HEK293 (cell line): ENCODE results near the gene SREBF1.

ENCODE experiments used
- BCL11B ChIP-seq: fragments of 450-650 bp; formaldehyde crosslinking; IDR thresholded peaks from 2 replicates; pipeline ENCODE4 v1.5.1; 2016; ENCODE audit warnings: low read depth, missing biosample characterization, missing genetic modification characterization
- EGR2 ChIP-seq: fragments of 450-650 bp; formaldehyde crosslinking; IDR thresholded peaks from 2 replicates; pipeline ENCODE4 v1.5.1; 2016; ENCODE audit warnings: low read depth, missing biosample characterization, missing genetic modification characterization
- OSR2 ChIP-seq: fragments of 450-650 bp; formaldehyde crosslinking; IDR thresholded peaks from 2 replicates; pipeline ENCODE4 v1.5.1; 2016; ENCODE audit warnings: missing biosample characterization, missing genetic modification characterization
- PATZ1 ChIP-seq: fragments of 450-650 bp; formaldehyde crosslinking; IDR thresholded peaks from 2 replicates; pipeline ENCODE4 v1.5.1; 2016; ENCODE audit warnings: missing biosample characterization, missing genetic modification characterization
- REST ChIP-seq: fragments of 450-650 bp; formaldehyde crosslinking; IDR thresholded peaks from 2 replicates; pipeline ENCODE4 v1.5.1; 2016; ENCODE audit warnings: missing biosample characterization, missing genetic modification characterization
- YY2 ChIP-seq: fragments of 450-650 bp; formaldehyde crosslinking; IDR thresholded peaks from 2 replicates; pipeline ENCODE4 v1.5.1; 2016; ENCODE audit warnings: missing biosample characterization, missing genetic modification characterization
- ZBTB20 ChIP-seq: fragments of 450-650 bp; formaldehyde crosslinking; IDR thresholded peaks from 2 replicates; pipeline ENCODE4 v1.5.1; 2016; ENCODE audit warnings: missing biosample characterization, missing genetic modification characterization
- ZBTB6 ChIP-seq: fragments of 450-650 bp; formaldehyde crosslinking; IDR thresholded peaks from 2 replicates; pipeline ENCODE4 v1.5.1; 2017; ENCODE audit warnings: missing biosample characterization, missing genetic modification characterization
- ZBTB8A ChIP-seq: fragments of 450-650 bp; formaldehyde crosslinking; IDR thresholded peaks from 2 replicates; pipeline ENCODE4 v1.5.1; 2016; ENCODE audit warnings: missing biosample characterization, missing genetic modification characterization
- ZEB2 ChIP-seq: fragments of 450-650 bp; formaldehyde crosslinking; IDR thresholded peaks from 2 replicates; pipeline ENCODE4 v1.5.1; 2016; ENCODE audit warnings: missing biosample characterization, missing genetic modification characterization
- ZFP3 ChIP-seq: fragments of 450-650 bp; formaldehyde crosslinking; IDR thresholded peaks from 2 replicates; pipeline ENCODE4 v1.5.1; 2016; ENCODE audit warnings: low read depth, missing biosample characterization, missing genetic modification characterization
- ZNF24 ChIP-seq: fragments of 450-650 bp; formaldehyde crosslinking; IDR thresholded peaks from 2 replicates; pipeline ENCODE4 v1.5.1; 2016; ENCODE audit warnings: missing biosample characterization, missing genetic modification characterization
- ZNF311 ChIP-seq: fragments of 450-650 bp; formaldehyde crosslinking; IDR thresholded peaks from 2 replicates; pipeline ENCODE4 v1.5.1; 2017; ENCODE audit warnings: missing biosample characterization, missing genetic modification characterization, borderline replicate concordance
- ZNF341 ChIP-seq: fragments of 450-650 bp; formaldehyde crosslinking; IDR thresholded peaks from 2 replicates; pipeline ENCODE4; 2016; ENCODE audit warnings: low read depth, missing biosample characterization, missing genetic modification characterization
- ZNF391 ChIP-seq: fragments of 450-650 bp; formaldehyde crosslinking; IDR thresholded peaks from 2 replicates; pipeline ENCODE4 v1.5.1; 2016; ENCODE audit warnings: low read depth, missing biosample characterization, missing genetic modification characterization, borderline replicate concordance
- ZNF398 ChIP-seq: fragments of 450-650 bp; formaldehyde crosslinking; IDR thresholded peaks from 2 replicates; pipeline ENCODE4 v1.5.1; 2017; ENCODE audit warnings: missing biosample characterization, missing genetic modification characterization
- ZNF513 ChIP-seq: fragments of 450-650 bp; IDR thresholded peaks from 2 replicates; pipeline ENCODE4 v1.5.1; 2018; ENCODE audit warnings: missing biosample characterization, missing genetic modification characterization
- ZNF530 ChIP-seq: fragments of 450-650 bp; formaldehyde crosslinking; IDR thresholded peaks from 2 replicates; pipeline ENCODE4 v1.5.1; 2016; ENCODE audit warnings: low read depth, missing biosample characterization, missing genetic modification characterization
- ZNF548 ChIP-seq: fragments of 450-650 bp; formaldehyde crosslinking; IDR thresholded peaks from 2 replicates; pipeline ENCODE4 v1.5.1; 2016; ENCODE audit warnings: missing biosample characterization, missing genetic modification characterization
- ZNF549 ChIP-seq: fragments of 450-650 bp; IDR thresholded peaks from 2 replicates; pipeline ENCODE4 v1.5.1; 2018; ENCODE audit warnings: missing biosample characterization, missing genetic modification characterization, mild to moderate bottlenecking, inconsistent platforms, moderate library complexity
- ZNF561 ChIP-seq: fragments of 450-650 bp; IDR thresholded peaks from 2 replicates; pipeline ENCODE4 v1.5.1; 2018; ENCODE audit warnings: missing biosample characterization, missing genetic modification characterization, borderline replicate concordance
- ZNF600 ChIP-seq: fragments of 450-650 bp; formaldehyde crosslinking; IDR thresholded peaks from 2 replicates; pipeline ENCODE4 v1.5.1; 2016; ENCODE audit warnings: missing biosample characterization, missing genetic modification characterization
- ZNF639 ChIP-seq: fragments of 450-650 bp; formaldehyde crosslinking; IDR thresholded peaks from 2 replicates; pipeline ENCODE4 v1.5.1; 2016; ENCODE audit warnings: missing biosample characterization, missing genetic modification characterization
- ZNF76 ChIP-seq: fragments of 450-650 bp; formaldehyde crosslinking; IDR thresholded peaks from 2 replicates; pipeline ENCODE4; 2016; ENCODE audit warnings: low read depth, missing biosample characterization, missing genetic modification characterization, borderline replicate concordance
- ZNF776 ChIP-seq: fragments of 450-650 bp; formaldehyde crosslinking; IDR thresholded peaks from 2 replicates; pipeline ENCODE4 v1.5.0; 2017; ENCODE audit warnings: missing biosample characterization, missing genetic modification characterization, borderline replicate concordance
- ZNF843 ChIP-seq: fragments of 450-650 bp; formaldehyde crosslinking; IDR thresholded peaks from 2 replicates; pipeline ENCODE4 v1.5.1; 2016; ENCODE audit warnings: missing biosample characterization, missing genetic modification characterization
- ZSCAN4 ChIP-seq: fragments of 450-650 bp; formaldehyde crosslinking; IDR thresholded peaks from 2 replicates; pipeline ENCODE4 v1.5.1; 2017; ENCODE audit warnings: missing biosample characterization, missing genetic modification characterization

SREBF1 gene

GRCh38 chr17:17783116-17783824 is 53.5 kb downstream of the SREBF1 start (continued):
- TF ChIP-seq ZSCAN4 (tag by site-specific recombination) = no peak
- no peak for TF ChIP-seq ZNF341 (tag by site-specific recombination)
- peak; percentile 86 for TF ChIP-seq EGR2 (tag by site-specific recombination)
- TF ChIP-seq ZNF843 (tag by site-specific recombination) = no peak
- no peak; the same call in 1 of the 2 replicates for TF ChIP-seq ZEB2 (tag by site-specific recombination)
- 0 out of 2 replicates have a peak, but pooled peaks have one; percentile 18 for TF ChIP-seq ZNF76 (tag by site-specific recombination)
- no peak; the same call in 1 of the 2 replicates for TF ChIP-seq ZNF398 (tag by site-specific recombination)
- TF ChIP-seq ZBTB20 = 0 out of 2 replicates have a peak, but pooled peaks have one; percentile 69
- TF ChIP-seq YY2 (tag by site-specific recombination) = no peak
- no peak for TF ChIP-seq ZNF548 (tag by site-specific recombination)
- TF ChIP-seq ZNF311 (tag by site-specific recombination) = no peak
- no peak for TF ChIP-seq BCL11B (tag by site-specific recombination)
- no peak for TF ChIP-seq ZNF24 (tag by site-specific recombination)
- TF ChIP-seq ZNF549 (tag by site-specific recombination) = no peak
- no peak for TF ChIP-seq ZNF776 (tag by site-specific recombination)
- no peak for TF ChIP-seq ZBTB6 (tag by site-specific recombination)
- TF ChIP-seq REST (tag by site-specific recombination) = no peak
- TF ChIP-seq PATZ1 (tag by site-specific recombination) = peak; percentile 81
- TF ChIP-seq ZNF530 (tag by site-specific recombination) = no peak
- TF ChIP-seq ZNF513 (tag by site-specific recombination) = peak; percentile 31; the same call in 1 of the 2 replicates
- peak; percentile 87 for TF ChIP-seq OSR2 (tag by site-specific recombination)
- TF ChIP-seq ZNF639 (tag by site-specific recombination) = no peak
- TF ChIP-seq ZNF391 (tag by site-specific recombination) = no peak
- TF ChIP-seq ZNF561 (tag by site-specific recombination) = peak; percentile 14; the same call in 1 of the 2 replicates
- peak; percentile 70 for TF ChIP-seq ZNF600 (tag by site-specific recombination)
- TF ChIP-seq ZFP3 (tag by site-specific recombination) = no peak
- peak; percentile 92 for TF ChIP-seq ZBTB8A (tag by site-specific recombination)
